ENCODE data around the gene SORL1-AS1.

Gene SORL1-AS1

GRCh38 chr11:121437686-121438078, 15.1 kb downstream of the SORL1-AS1 start:
- Histone ChIP-seq H3K4me2 (ENCODE audit: low read depth, low read length, poor library complexity, severe bottlenecking) (no peak overlapping the region), H3K4me3 (ENCODE audit: low read length) (no peak overlapping the region), H3K27me3 (ENCODE audit: low read length) (no peaks in the 10 kb centered on the region), H3K27ac (ENCODE audit: low read length) (peak overlapping the region; percentile 100), H3K9ac (ENCODE audit: low read length) (peak overlapping the region; percentile 68; the same call in 1 of the 2 replicates), H2AFZ (ENCODE audit: low read length) (0 out of 2 replicates have a peak overlapping the region, but pooled peaks have one; percentile 14), H3K9me3 (ENCODE audit: low read length) (no peaks in the 10 kb centered on the region), H3K36me3 (ENCODE audit: insufficient read depth, low read length) (no peaks in the 10 kb centered on the region), H3K4me1 (ENCODE audit: low read length) (peaks cover 56% of the 10 kb centered on the region), H4K20me1 (ENCODE audit: insufficient read depth, low read depth, low read length) (no peaks in the 10 kb centered on the region), H3K9me2 (replicated peaks; ENCODE audit: insufficient read depth, low read length) (no peaks in the 10 kb centered on the region), H3K79me2 (ENCODE audit: low read length) (no peaks in the 10 kb centered on the region)
- DNase-seq: no peak

GRCh38 chr11:121437018-121437685, 15.6 kb downstream of the SORL1-AS1 start:
- Histone ChIP-seq H3K4me3 (ENCODE audit: low read length) (no peak overlapping the region), H3K36me3 (ENCODE audit: insufficient read depth, low read length) (no peaks in the 10 kb centered on the region), H3K4me1 (ENCODE audit: low read length) (peaks cover 58% of the 10 kb centered on the region), H3K9me2 (replicated peaks; ENCODE audit: insufficient read depth, low read length) (no peaks in the 10 kb centered on the region), H3K27ac (ENCODE audit: low read length) (peak overlapping the region; percentile 100), H2AFZ (ENCODE audit: low read length) (0 out of 2 replicates have a peak overlapping the region, but pooled peaks have one; percentile 14), H3K9me3 (ENCODE audit: low read length) (no peaks in the 10 kb centered on the region), H3K27me3 (ENCODE audit: low read length) (no peaks in the 10 kb centered on the region), H4K20me1 (ENCODE audit: insufficient read depth, low read depth, low read length) (no peaks in the 10 kb centered on the region), H3K9ac (ENCODE audit: low read length) (peak overlapping the region; percentile 68), H3K79me2 (ENCODE audit: low read length) (no peaks in the 10 kb centered on the region), H3K4me2 (ENCODE audit: low read depth, low read length, poor library complexity, severe bottlenecking) (peak overlapping the region; percentile 48)
- DNase-seq: no peak

GRCh38 chr11:121435551-121436511, 16.9 kb downstream of the SORL1-AS1 start:
- H3K9ac ChIP-seq (ENCODE audit: low read length): peak overlapping the region; percentile 68
- peak overlapping the region; percentile 48 for H3K4me2 ChIP-seq (ENCODE audit: low read depth, low read length, poor library complexity, severe bottlenecking)
- H3K4me3 ChIP-seq (ENCODE audit: low read length): no peak overlapping the region
- H2AFZ ChIP-seq (ENCODE audit: low read length): no peak overlapping the region
- no peaks in the 10 kb centered on the region for H3K9me3 ChIP-seq (ENCODE audit: low read length)
- H3K9me2 ChIP-seq (replicated peaks; ENCODE audit: insufficient read depth, low read length): no peaks in the 10 kb centered on the region
- no peaks in the 10 kb centered on the region for H3K27me3 ChIP-seq (ENCODE audit: low read length)
- peak overlapping the region; percentile 100 for H3K27ac ChIP-seq (ENCODE audit: low read length)
- peaks cover 71% of the 10 kb centered on the region for H3K4me1 ChIP-seq (ENCODE audit: low read length)
- no peaks in the 10 kb centered on the region for H3K36me3 ChIP-seq (ENCODE audit: insufficient read depth, low read length)
- peak; percentile 65 for DNase-seq
- H3K79me2 ChIP-seq (ENCODE audit: low read length): no peaks in the 10 kb centered on the region
- no peaks in the 10 kb centered on the region for H4K20me1 ChIP-seq (ENCODE audit: insufficient read depth, low read depth, low read length)

GRCh38 chr11:121435132-121435531, 17.6 kb downstream of the SORL1-AS1 start:
- H3K9me2 ChIP-seq (replicated peaks; ENCODE audit: insufficient read depth, low read length): no peaks in the 10 kb centered on the region
- no peaks in the 10 kb centered on the region for H3K27me3 ChIP-seq (ENCODE audit: low read length)
- peak overlapping the region; percentile 48 for H3K4me2 ChIP-seq (ENCODE audit: low read depth, low read length, poor library complexity, severe bottlenecking)
- no peaks in the 10 kb centered on the region for H3K9me3 ChIP-seq (ENCODE audit: low read length)
- H4K20me1 ChIP-seq (ENCODE audit: insufficient read depth, low read depth, low read length): no peaks in the 10 kb centered on the region
- no peak overlapping the region for H2AFZ ChIP-seq (ENCODE audit: low read length)
- peaks cover 78% of the 10 kb centered on the region for H3K4me1 ChIP-seq (ENCODE audit: low read length)
- peak overlapping the region; percentile 68 for H3K9ac ChIP-seq (ENCODE audit: low read length)
- H3K79me2 ChIP-seq (ENCODE audit: low read length): no peaks in the 10 kb centered on the region
- DNase-seq: no peak
- H3K36me3 ChIP-seq (ENCODE audit: insufficient read depth, low read length): no peaks in the 10 kb centered on the region
- 0 out of 2 replicates have a peak overlapping the region, but pooled peaks have one; percentile 25 for H3K4me3 ChIP-seq (ENCODE audit: low read length)
- peak overlapping the region; percentile 100 for H3K27ac ChIP-seq (ENCODE audit: low read length)

GRCh38 chr11:121431820-121432526, 20.8 kb downstream of the SORL1-AS1 start:
- peak overlapping the region; percentile 100 for H3K27ac ChIP-seq (ENCODE audit: low read length)
- no peaks in the 10 kb centered on the region for H3K9me2 ChIP-seq (replicated peaks; ENCODE audit: insufficient read depth, low read length)
- H3K9me3 ChIP-seq (ENCODE audit: low read length): no peaks in the 10 kb centered on the region
- no peaks in the 10 kb centered on the region for H4K20me1 ChIP-seq (ENCODE audit: insufficient read depth, low read depth, low read length)
- H3K4me3 ChIP-seq (ENCODE audit: low read length): no peak overlapping the region
- peak overlapping the region; percentile 27 for H3K4me2 ChIP-seq (ENCODE audit: low read depth, low read length, poor library complexity, severe bottlenecking)
- no peak overlapping the region for H2AFZ ChIP-seq (ENCODE audit: low read length)
- H3K9ac ChIP-seq (ENCODE audit: low read length): peak overlapping the region; percentile 67
- no peaks in the 10 kb centered on the region for H3K79me2 ChIP-seq (ENCODE audit: low read length)
- H3K4me1 ChIP-seq (ENCODE audit: low read length): peaks cover 93% of the 10 kb centered on the region
- DNase-seq: no peak
- H3K27me3 ChIP-seq (ENCODE audit: low read length): no peaks in the 10 kb centered on the region
- H3K36me3 ChIP-seq (ENCODE audit: insufficient read depth, low read length): no peaks in the 10 kb centered on the region

GRCh38 chr11:121429556-121429955, 23.2 kb downstream of the SORL1-AS1 start:
- H3K27ac ChIP-seq (ENCODE audit: low read length): peak overlapping the region; percentile 100
- H3K4me3 ChIP-seq (ENCODE audit: low read length): peak overlapping the region; percentile 35
- H3K9me2 ChIP-seq (replicated peaks; ENCODE audit: insufficient read depth, low read length): no peaks in the 10 kb centered on the region
- no peaks in the 10 kb centered on the region for H4K20me1 ChIP-seq (ENCODE audit: insufficient read depth, low read depth, low read length)
- no peak overlapping the region for H2AFZ ChIP-seq (ENCODE audit: low read length)
- peak overlapping the region; percentile 73 for H3K9ac ChIP-seq (ENCODE audit: low read length)
- H3K4me2 ChIP-seq (ENCODE audit: low read depth, low read length, poor library complexity, severe bottlenecking): peak overlapping the region; percentile 72
- H3K79me2 ChIP-seq (ENCODE audit: low read length): no peaks in the 10 kb centered on the region
- H3K36me3 ChIP-seq (ENCODE audit: insufficient read depth, low read length): no peaks in the 10 kb centered on the region
- H3K27me3 ChIP-seq (ENCODE audit: low read length): no peaks in the 10 kb centered on the region
- peaks cover 83% of the 10 kb centered on the region for H3K4me1 ChIP-seq (ENCODE audit: low read length)
- DNase-seq: peak; percentile 76
- H3K9me3 ChIP-seq (ENCODE audit: low read length): no peaks in the 10 kb centered on the region

GRCh38 chr11:121427400-121427744, 25.4 kb downstream of the SORL1-AS1 start:
- H3K36me3 ChIP-seq (ENCODE audit: insufficient read depth, low read length): no peaks in the 10 kb centered on the region
- no peak overlapping the region for H2AFZ ChIP-seq (ENCODE audit: low read length)
- H3K27me3 ChIP-seq (ENCODE audit: low read length): no peaks in the 10 kb centered on the region
- H3K79me2 ChIP-seq (ENCODE audit: low read length): no peaks in the 10 kb centered on the region
- DNase-seq: no peak
- peaks cover 84% of the 10 kb centered on the region for H3K4me1 ChIP-seq (ENCODE audit: low read length)
- peak overlapping the region; percentile 100 for H3K27ac ChIP-seq (ENCODE audit: low read length)
- H3K9ac ChIP-seq (ENCODE audit: low read length): peak overlapping the region; percentile 55
- H3K9me2 ChIP-seq (replicated peaks; ENCODE audit: insufficient read depth, low read length): no peaks in the 10 kb centered on the region
- no peaks in the 10 kb centered on the region for H4K20me1 ChIP-seq (ENCODE audit: insufficient read depth, low read depth, low read length)
- no peak overlapping the region for H3K4me3 ChIP-seq (ENCODE audit: low read length)
- no peaks in the 10 kb centered on the region for H3K9me3 ChIP-seq (ENCODE audit: low read length)
- peak overlapping the region; percentile 46 for H3K4me2 ChIP-seq (ENCODE audit: low read depth, low read length, poor library complexity, severe bottlenecking)

All from Karpas-422 (cell line).